ENCODE data around the gene MYCBP2. TPM values are rescaled to one million over a fixed set of nuclear protein-coding genes. Genes with fewer than 3 reads are reported as not detected.
"Not testable (repeated sequence)": the region's sequence is repeated elsewhere in the genome, so short reads cannot be mapped to it uniquely, and the experiment has no call there.

The MYCBP2 gene
- total RNA-seq, 1 experiment from 2014 or later: 55.6 TPM

DNA sequence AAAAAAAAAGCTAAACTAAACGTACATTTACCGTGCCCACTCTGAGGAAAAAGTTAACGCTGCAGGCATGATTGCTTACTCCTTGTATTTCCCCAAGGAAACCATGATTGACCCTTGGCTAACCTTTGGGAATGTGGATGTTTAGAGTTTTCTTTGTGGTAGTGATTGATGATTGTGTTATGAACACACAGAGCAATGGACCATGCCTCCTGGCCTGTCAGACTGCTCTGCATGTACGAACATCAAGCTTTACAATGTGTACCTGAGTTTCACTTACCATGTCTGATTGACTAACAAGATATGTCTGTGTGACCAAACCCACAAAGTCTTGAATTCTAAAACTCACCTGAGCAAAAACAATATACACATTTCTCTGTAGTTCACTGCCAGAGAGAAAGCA lies 35.1 kb downstream of the MYCBP2 start:
- H3F3A ChIP-seq (ENCODE audit: insufficient read depth, low read depth): no peaks in the 10 kb centered on the region; the same call in 1 of the 2 replicates
- no peaks in the 10 kb centered on the region for H3K9me3 ChIP-seq (ENCODE audit: insufficient read depth, low read depth)
- peaks cover 13% of the 10 kb centered on the region; the same call in 1 of the 2 replicates for H3K36me3 ChIP-seq (ENCODE audit: low read depth)
- ChIA-PET CTCF (no interaction called here), POLR2A (ENCODE audit: unreplicated experiment) (no interaction called here)
- TF ChIP-seq CTCF (conservative IDR thresholded peaks at IDR 0.05) (no peak), EZH2 (IDR thresholded peaks at IDR 0.05; ENCODE audit: low read depth) (no peak)
- no peaks in the 10 kb centered on the region for H3K27me3 ChIP-seq (ENCODE audit: insufficient read depth, low read depth)
- intact Hi-C loops (cut with micrococcal nuclease; ENCODE audit: unreplicated experiment): no loop called here
- no TSS peak for BruUV-seq (replicated peaks)
- no peak overlapping the region for H3K4me2 ChIP-seq
- DNase-seq: no peak
- peaks cover 7% of the 10 kb centered on the region; the same call in 1 of the 2 replicates for H3K4me1 ChIP-seq (replicated peaks; ENCODE audit: insufficient read depth)
- H2AFZ ChIP-seq: no peak overlapping the region
- H3K27ac ChIP-seq: no peak overlapping the region
- no peaks in the 10 kb centered on the region; the same call in 1 of the 2 replicates for H3K79me2 ChIP-seq (ENCODE audit: low read depth)
- no peaks in the 10 kb centered on the region for H4K20me1 ChIP-seq (ENCODE audit: insufficient read depth)
- H3K9me2 ChIP-seq (ENCODE audit: insufficient read depth): no peaks in the 10 kb centered on the region
- H3K4me3 ChIP-seq: no peak overlapping the region

- Histone ChIP-seq H3K27ac (no peak overlapping the region), H3K9me2 (ENCODE audit: insufficient read depth) (no peaks in the 10 kb centered on the region), H3K79me2 (ENCODE audit: low read depth) (no peaks in the 10 kb centered on the region), H4K20me1 (ENCODE audit: insufficient read depth) (no peaks in the 10 kb centered on the region), H3K4me1 (replicated peaks; ENCODE audit: insufficient read depth) (peaks cover 7% of the 10 kb centered on the region; the same call in 1 of the 2 replicates), H3K36me3 (ENCODE audit: low read depth) (peaks cover 13% of the 10 kb centered on the region; the same call in 1 of the 2 replicates), H3K27me3 (ENCODE audit: insufficient read depth, low read depth) (no peaks in the 10 kb centered on the region), H3K9me3 (ENCODE audit: insufficient read depth, low read depth) (no peaks in the 10 kb centered on the region), H3K4me2 (no peak overlapping the region), H3K4me3 (no peak overlapping the region), H3F3A (ENCODE audit: insufficient read depth, low read depth) (no peaks in the 10 kb centered on the region; the same call in 1 of the 2 replicates), H2AFZ (no peak overlapping the region)
- DNase-seq: no peak
- intact Hi-C loops (cut with micrococcal nuclease; ENCODE audit: unreplicated experiment): no loop called here
- ChIA-PET POLR2A (ENCODE audit: unreplicated experiment) (no interaction called here), CTCF (no interaction called here)
- TF ChIP-seq EZH2 (IDR thresholded peaks at IDR 0.05; ENCODE audit: low read depth): no peak
- no peak for TF ChIP-seq CTCF (conservative IDR thresholded peaks at IDR 0.05)
- no TSS peak for BruUV-seq (replicated peaks)
These were observed 36.6 kb downstream of the MYCBP2 start for GRCh38 chr13:77290342-77290741.

DNA sequence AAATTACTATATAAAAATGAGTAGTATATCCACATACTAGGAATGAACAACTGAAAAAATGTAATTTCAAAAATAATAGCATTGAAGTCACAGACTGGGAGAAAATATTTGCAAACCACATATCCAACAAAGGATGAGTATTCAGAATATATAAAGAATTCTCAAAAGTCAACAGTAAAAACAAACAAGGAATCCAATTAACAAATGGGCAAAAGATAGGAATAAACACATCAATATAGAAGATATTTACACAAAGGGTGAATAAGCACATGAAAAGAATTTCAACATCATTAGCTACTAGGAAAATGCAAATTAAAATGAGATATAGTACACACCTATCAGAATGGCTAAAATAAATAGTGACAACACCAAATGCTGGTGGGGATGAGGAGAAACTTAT lies 37.0 kb downstream of the MYCBP2 start:
- POLR2A ChIA-PET (ENCODE audit: unreplicated experiment): no interaction called here
- H3F3A ChIP-seq (ENCODE audit: insufficient read depth, low read depth): no peaks in the 10 kb centered on the region; the same call in 1 of the 2 replicates
- H3K9me2 ChIP-seq (ENCODE audit: insufficient read depth): no peaks in the 10 kb centered on the region
- no peaks in the 10 kb centered on the region for H3K27me3 ChIP-seq (ENCODE audit: insufficient read depth, low read depth)
- CTCF ChIA-PET: no interaction called here
- H3K4me1 ChIP-seq (replicated peaks; ENCODE audit: insufficient read depth): peaks cover 7% of the 10 kb centered on the region; the same call in 1 of the 2 replicates
- H3K4me3 ChIP-seq: no peak overlapping the region
- H3K79me2 ChIP-seq (ENCODE audit: low read depth): no peaks in the 10 kb centered on the region
- peaks cover 13% of the 10 kb centered on the region; the same call in 1 of the 2 replicates for H3K36me3 ChIP-seq (ENCODE audit: low read depth)
- no peak overlapping the region for H3K27ac ChIP-seq
- BruUV-seq (replicated peaks): no TSS peak
- no peak overlapping the region for H3K4me2 ChIP-seq
- no peaks in the 10 kb centered on the region for H3K9me3 ChIP-seq (ENCODE audit: insufficient read depth, low read depth)
- H4K20me1 ChIP-seq (ENCODE audit: insufficient read depth): no peaks in the 10 kb centered on the region
- DNase-seq: no peak
- H2AFZ ChIP-seq: no peak overlapping the region
- intact Hi-C loops (cut with micrococcal nuclease; ENCODE audit: unreplicated experiment): no loop called here
- TF ChIP-seq CTCF (conservative IDR thresholded peaks at IDR 0.05) (no peak), EZH2 (IDR thresholded peaks at IDR 0.05; ENCODE audit: low read depth) (no peak)

DNA sequence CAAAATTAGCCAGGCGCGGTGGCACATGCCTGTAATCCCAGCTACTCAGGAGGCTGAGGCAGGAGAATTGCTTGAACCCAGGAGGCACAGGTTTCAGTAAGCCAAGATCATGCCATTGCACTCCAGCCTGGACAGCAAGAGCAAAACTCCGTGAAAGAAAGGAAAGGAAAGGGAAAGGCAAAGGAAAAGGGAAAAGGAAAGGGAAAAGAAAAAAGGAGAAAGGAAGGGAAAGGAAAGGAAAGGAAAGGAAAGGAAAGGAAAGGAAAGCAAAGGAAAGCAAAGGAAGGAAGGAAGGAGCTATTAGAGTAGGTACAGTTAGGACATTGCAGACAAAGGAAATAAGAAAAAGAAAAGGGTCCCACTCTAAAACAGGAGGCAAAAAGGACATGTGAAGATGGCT lies 41.3 kb downstream of the MYCBP2 start:
- H3K9me3 ChIP-seq (ENCODE audit: insufficient read depth, low read depth); H3K4me3 ChIP-seq; H3K27ac ChIP-seq; H3K79me2 ChIP-seq (ENCODE audit: low read depth); H3K4me1 ChIP-seq (replicated peaks; ENCODE audit: insufficient read depth); BruUV-seq (replicated peaks); H4K20me1 ChIP-seq (ENCODE audit: insufficient read depth); intact Hi-C loops (cut with micrococcal nuclease; ENCODE audit: unreplicated experiment); H2AFZ ChIP-seq; CTCF ChIA-PET; POLR2A ChIA-PET (ENCODE audit: unreplicated experiment); H3K9me2 ChIP-seq (ENCODE audit: insufficient read depth); H3K27me3 ChIP-seq (ENCODE audit: insufficient read depth, low read depth); H3F3A ChIP-seq (ENCODE audit: insufficient read depth, low read depth); H3K4me2 ChIP-seq; DNase-seq: not testable (repeated sequence)
- peaks cover 13% of the 10 kb centered on the region; the same call in 1 of the 2 replicates for H3K36me3 ChIP-seq (ENCODE audit: low read depth)
